Renal cortical epithelial cell (primary cell): ENCODE measurements around the gene MPZL3. TPM values are rescaled to one million over a fixed set of nuclear protein-coding genes. Genes with fewer than 3 reads are reported as not detected.

Experiments
- DNase-seq: peaks from one replicate; pipeline ENCODE4 v3.0.0-alpha.2; 2011; ENCODE audit warnings: low read depth
- total RNA-seq: library from RNA; depleted of rRNA; stranded (reverse); fragments of >200 nt; gene quantifications from 2 replicates; pipeline ENCODE4 v1.2.3, GENCODE V29; 2014

The MPZL3 gene
- total RNA-seq, 1 donor from 2014 or later, result 15.8 TPM

- DNase-seq, result peak; percentile 67
These were observed 12.7 kb upstream of the MPZL3 start for GRCh38 chr11:118264569-118265465.

DNA sequence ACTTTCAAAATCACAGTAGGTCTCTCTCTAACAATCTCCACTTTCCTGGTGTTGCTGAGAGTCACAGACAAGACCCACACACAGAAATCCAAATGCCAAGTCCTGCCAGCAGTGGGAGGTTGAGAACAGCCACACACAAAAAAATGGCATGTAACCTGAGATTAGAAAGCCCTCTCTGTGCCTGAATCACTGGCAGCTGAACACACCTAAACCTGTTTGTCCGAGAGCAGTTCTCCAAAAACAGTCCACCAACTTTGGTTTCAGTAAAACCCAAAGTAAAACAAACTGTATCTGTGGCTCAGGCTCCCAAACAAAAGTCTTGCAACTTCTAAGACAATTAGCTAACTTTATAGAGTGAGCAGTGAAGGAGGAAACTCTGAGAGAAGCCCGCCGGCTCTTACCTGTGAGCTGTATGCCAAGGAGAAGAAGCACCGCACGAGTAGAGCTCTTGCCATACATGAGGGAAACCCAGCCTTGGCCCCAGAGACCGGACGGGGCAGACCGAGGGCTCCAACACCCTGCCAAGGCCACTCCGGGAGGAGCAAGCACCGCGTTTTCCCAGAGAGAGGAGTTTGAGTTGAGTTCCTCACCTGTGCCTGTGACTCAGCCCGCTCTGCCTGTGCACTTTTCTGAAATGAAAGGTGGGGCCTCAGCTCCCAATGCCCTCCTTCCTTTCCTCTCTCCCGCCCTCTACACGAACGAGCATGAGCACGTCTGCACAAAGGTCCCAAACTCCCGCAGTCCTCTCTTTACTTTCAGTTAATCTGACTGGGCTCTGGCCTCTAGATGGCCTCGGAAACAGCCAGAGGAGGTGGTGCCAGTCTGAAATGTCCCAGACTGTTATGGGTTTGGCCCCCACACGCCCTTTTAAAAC is 11.8 kb upstream of the MPZL3 start, which contains the start of gene MPZL2:
MPZL2 (minus strand) TSS at position 603 of the 874 bp plus-strand sequence; CDS start at position 459, 144 bp downstream.
- DNase-seq, result peak; percentile 66

DNA sequence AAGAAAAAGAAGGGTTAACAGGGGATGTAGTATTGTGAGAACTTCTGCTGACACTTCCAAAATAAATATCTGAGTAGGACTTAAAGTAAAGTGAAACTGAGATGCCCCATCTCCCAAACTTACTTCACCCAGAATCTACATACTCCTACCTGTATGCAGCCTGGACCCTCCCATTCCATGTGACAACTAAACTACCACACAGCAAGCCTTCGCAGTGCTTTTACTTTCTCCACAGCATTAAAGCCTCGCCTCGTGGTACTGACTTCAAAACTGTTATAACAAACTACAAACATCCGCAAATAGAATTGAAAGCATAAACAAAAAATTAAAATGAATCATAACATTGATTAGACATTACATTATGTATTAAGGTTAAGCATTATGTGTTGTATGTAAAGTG is 10.9 kb upstream of the MPZL3 start:
- DNase-seq, result no peak

DNA sequence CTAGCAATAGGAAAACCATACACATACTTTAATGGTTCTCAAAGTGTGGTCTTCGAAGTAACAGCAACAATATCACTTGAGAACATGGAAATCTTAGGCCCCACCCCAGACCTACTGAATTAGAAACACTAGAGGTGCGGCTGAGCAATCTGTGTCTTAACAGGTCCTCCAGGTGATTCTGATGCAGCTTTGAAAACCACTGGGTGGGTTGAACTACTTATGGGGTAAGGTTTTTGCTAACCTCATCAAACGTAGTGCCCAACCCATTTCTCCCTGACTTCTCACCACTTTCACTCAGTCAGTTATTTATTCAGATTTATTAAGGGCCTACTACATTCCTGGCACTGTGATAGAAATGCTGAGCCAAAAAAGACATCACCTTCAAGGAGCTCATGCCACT is 8.2 kb upstream of the MPZL3 start:
- no peak for DNase-seq

DNA sequence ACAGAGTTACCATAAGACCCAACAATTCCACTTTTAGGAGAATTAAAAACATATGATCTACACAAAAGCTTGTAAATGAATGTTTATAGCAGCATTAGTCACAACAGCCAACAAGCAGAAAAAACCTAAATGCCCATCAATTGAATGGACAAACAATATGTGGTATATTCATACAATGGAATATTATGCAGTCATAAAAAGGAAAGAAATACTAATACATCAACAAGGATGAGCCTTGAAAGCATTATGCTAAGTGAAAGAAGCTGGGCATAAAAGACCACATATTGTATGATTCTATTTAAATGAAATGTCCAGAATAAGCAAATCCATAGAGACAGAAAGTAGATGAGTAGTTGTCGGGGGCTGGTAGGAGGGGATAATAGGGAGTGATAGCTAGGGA is 7.0 kb upstream of the MPZL3 start:
- DNase-seq, result no peak

DNA sequence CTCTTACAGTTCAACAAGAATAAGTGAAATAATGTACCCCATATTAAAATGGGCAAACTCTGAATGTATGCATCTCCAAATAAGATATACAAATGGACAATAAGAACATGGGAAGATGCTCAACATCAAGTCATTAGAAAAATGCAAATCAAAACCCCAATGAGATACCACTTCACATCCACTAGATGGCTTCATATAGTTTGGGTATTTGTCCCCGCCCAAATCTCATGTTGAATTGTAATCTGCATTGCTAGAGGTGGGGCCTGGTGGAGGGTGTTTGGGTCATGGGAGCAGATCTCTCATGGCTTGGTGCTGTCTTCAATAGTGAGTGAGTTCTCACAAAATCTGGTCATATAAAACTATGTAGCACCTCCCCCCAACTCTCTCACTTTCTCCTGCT is 6.2 kb upstream of the MPZL3 start:
- DNase-seq, result no peak

GRCh38 chr11:118252688-118253087 is 523 bp upstream of the MPZL3 start:
- DNase-seq, result no peak

DNA sequence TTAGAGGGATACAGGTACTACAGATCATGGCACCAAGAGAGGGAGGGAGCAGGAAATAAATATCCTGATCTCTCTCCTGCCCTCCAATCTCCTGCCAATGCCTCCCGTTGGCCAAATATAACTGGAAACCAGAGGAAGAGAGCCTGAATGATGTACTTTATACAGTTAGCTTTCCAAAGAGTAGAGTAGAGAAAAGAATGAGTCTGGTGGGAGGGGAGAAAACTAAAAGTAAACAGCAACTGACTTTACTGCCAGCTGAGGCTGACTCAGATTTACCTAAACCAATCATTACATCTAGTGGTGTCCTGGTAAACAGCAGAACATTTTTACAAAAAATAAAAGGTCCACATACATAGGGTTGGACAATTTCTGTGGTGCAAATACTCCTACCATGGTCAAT is 5.1 kb downstream of the MPZL3 start:
- DNase-seq, result peak; percentile 58

DNA sequence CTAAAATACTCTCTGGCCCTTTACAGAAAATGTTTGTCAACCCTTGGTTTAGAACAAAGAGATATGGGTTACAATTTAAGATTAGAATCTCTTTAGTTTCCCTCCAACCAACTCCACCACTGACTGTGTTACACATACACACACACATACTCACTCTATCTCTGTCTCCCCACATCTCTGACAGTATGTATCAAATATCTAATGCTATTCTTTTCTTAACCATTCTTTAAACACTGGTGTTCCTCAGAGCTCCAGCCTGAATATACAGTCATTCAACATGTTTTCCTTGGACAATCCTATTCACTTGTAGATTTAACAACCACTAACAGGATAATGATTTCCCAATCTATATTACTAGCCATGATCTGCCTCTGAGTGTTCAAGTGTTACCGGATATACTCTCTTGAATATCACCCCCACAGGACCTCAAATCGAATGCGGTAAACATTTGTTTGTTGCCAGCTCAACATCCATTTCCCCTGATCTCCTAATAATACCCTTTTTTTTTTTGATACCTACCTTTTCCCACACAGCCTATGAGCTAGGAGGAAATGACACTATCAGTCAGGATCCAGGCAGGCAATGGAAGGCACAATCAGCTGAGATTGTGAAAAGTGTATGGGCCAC is 6.1 kb downstream of the MPZL3 start:
- DNase-seq, result no peak

DNA sequence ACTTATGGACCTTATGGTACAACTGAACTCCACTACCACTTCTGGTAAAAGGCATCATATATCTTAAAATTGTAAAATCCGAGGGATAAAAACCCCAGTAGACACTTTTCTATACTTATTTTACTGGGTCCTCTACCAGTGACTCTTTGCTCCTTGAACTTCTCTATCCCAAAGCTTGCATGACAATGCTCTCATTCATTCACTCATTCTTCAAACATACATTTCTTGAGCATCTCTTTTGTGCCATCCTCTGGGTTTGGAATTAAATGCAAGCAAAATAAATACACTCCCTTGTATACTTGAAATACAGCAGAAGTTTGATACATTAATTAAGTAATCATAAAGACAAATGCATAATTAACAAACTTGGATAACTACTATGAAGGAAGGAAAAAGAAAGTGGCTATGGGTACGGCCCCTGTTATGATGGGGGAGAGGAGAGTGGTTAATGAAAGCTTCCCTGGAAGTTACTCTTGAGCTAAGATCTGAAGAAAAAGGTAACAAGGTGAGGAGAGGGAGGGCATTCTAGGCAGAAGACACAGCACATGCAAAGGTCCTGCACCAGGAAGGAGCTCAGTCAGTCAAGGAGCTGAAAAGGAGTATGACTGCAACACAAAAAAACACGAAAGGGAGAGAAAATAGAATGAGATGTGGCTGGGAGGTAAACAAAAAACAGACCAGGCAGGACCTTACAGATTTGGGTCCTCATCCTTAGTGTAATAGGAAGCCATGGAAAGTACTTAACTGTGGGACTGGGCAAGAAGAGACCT is 8.0 kb downstream of the MPZL3 start:
- DNase-seq, result no peak

DNA sequence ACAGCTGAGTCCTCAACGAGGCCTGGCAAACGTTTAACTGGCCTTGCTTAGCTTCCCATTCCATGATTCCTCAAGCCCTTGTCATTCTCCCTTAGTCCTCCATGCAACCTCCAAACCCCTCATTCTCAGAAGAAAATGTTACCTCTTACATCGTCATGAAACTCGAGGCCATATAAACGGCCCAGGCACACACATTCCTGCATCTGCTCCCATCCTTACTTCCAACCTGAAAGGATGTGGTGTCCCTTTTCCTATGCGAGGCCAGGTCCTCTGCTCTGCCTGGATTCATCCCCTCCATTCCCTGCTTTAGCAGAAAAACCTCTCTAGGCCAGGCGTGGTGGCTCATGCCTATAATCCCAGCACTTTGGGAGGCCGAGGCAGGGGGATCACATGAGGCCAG is 9.0 kb downstream of the MPZL3 start:
- DNase-seq, result no peak

- DNase-seq, result no peak
These were observed 10.4 kb downstream of the MPZL3 start for GRCh38 chr11:118241764-118242098.

DNA sequence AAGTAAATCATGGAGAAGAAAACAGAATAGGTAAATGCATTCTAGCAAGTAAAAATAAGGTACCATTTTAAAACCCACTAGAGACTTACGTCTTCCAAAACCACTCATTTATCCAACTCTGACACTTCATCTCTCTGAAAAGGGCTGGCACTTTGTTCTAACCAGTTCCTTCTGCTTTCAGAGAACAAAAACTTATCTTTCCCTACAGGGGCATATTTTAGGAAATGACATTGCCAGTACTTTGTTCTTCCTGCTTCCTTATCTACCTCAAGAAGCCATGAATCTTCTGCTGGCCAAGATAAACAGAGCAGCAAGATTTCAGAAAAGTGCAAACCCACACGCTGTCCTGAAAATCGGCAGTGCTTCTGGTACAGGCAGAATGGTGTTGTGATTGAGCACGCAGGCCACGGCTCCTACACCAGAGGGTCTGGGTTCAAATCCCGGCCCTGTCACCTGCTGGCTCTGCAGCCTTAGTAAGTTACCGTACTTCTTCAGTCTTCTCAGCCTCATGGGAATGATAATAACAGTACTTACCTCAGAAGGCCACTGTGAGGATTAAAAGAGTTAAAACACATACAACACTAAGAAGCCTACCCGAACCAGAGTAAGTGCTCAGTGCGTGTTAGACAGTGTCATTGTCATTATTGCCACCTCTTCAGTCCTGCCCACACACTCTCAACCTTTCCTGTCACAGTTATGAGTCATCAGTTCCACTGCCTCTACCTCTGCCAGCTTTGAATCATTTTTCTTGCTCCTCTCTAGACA is 11.0 kb downstream of the MPZL3 start:
- peak; percentile 81 for DNase-seq

DNA sequence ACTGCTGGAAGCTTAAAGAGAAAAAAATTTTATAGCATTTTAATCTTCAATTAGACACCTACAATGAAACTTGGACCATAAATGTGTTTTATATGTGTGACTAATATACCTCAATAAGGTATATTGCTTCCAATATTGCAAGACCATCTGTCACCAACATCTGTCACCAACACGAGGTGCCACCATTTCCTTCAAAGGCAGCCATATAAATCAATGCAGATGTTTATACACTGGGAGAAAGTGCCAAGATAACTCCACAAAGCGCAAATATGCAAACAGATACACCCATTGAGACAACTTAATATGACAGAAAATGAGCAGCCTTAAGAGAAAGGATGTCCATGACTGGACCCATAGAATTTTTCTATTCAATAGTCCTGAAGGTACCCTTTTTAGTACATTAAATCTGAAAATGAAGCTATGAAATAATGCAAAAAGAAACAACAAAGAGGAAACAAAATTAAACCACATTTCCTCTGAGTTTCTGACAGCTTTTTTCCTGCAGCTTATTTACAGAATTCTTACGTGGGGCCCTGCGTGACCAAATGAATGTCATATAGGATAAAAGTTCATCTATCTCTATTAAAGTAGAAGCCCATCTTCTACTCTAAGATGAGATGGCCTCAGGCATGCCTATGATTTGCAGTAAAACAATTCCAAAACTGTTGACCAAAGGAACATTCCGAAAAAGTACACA is 12.5 kb downstream of the MPZL3 start:
- DNase-seq, result no peak

DNA sequence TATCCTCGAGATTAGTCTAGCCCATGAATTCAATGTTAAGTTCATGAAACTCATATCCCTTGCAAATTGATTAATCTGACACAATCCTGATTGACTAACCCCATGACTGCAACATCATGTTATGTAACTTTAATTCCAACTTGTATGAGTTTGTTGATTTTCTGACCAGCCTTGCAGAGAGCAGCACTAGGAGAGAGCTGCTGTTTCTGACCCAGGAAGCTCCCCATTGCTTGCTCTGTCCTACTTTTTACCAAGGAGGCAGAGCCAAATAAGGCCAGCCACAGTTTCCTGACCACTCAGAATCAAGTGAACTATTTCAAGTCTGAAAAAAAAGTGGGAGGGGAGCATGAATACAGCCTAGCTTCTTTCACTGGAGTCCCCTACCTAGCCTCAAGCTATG is 13.2 kb downstream of the MPZL3 start:
- peak; percentile 22 for DNase-seq

GRCh38 chr11:118238421-118238820 is 13.7 kb downstream of the MPZL3 start:
- DNase-seq, result peak; percentile 18

- no peak for DNase-seq
These were observed 16.0 kb downstream of the MPZL3 start for GRCh38 chr11:118236170-118236569.

DNA sequence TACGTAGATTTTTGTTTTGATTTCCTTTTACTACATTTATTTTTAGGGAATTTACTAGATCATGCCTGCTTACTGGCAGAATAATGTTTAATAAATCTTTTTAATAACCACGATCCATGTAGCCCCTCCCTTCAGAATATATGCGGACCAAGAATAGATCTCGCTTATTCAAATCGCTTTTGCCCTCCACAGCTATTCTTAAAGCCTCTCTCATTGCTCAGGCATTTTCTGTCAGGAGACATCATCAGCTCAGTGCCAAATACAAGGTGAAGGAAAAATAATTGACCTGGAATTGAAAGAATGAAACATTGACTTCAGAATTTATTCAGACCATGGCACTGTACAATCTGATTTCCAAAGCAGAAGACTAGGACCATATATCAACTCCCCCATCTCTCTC is 17.3 kb downstream of the MPZL3 start:
- no peak for DNase-seq

GRCh38 chr11:118233850-118234249 is 18.3 kb downstream of the MPZL3 start:
- DNase-seq, result no peak

GRCh38 chr11:118233377-118233776 is 18.8 kb downstream of the MPZL3 start:
- DNase-seq, result no peak
